T-helper 2 cell treated with Interferon-gamma antibody and Interleukin-4, amounts not matched to agents 100 ng/mL and 5 ng/mL, for 36 hours (primary cell): ENCODE data around the gene NSL1. TPM values are rescaled to one million over a fixed set of nuclear protein-coding genes. Genes with fewer than 3 reads are reported as not detected.
"Not testable (repeated sequence)": the region's sequence is repeated elsewhere in the genome, so short reads cannot be mapped to it uniquely, and the experiment has no call there.

Experiments
- intact Hi-C: fragments of 100-400 bp; cut with micrococcal nuclease; formaldehyde crosslinking; loops from one replicate; pipeline ENCODE4 v1.15.1; 2023
- total RNA-seq: library from RNA; stranded (reverse); gene quantifications from 2 replicates; pipeline ENCODE4 v1.2.3, GENCODE V29; 2022

The NSL1 gene
- total RNA-seq: 39.2 and 40.8 TPM in 2 replicates

GRCh38 chr1:212791676-212792395 is at the start of gene NSL1, which contains the start of gene TATDN3:
TSS of gene NSL1 (minus strand) at chr1:212791777. CDS start at chr1:212791763, 14 bp downstream.
TSS of gene TATDN3 (plus strand) at chr1:212791894. CDS start at chr1:212791922, 28 bp downstream.
- intact Hi-C loops: loop anchor here (1.0 to 5.0 kb wide), 8 partner anchors 66 to 505 kb away; partner anchors contain the start of genes ANGEL2, ATF3, FLVCR1 and PACC1

- intact Hi-C loops: no loop called here
Measured at GRCh38 chr1:212838145-212838544, 46.6 kb upstream of the NSL1 start.

- intact Hi-C loops: not testable (repeated sequence)
Measured at GRCh38 chr1:212833211-212834207, 41.9 kb upstream of the NSL1 start.

GRCh38 chr1:212828395-212828794 is 36.8 kb upstream of the NSL1 start:
- intact Hi-C loops: no loop called here

- intact Hi-C loops: no loop called here
Measured at GRCh38 chr1:212827831-212828278, 36.3 kb upstream of the NSL1 start.

GRCh38 chr1:212827171-212827776 is 35.7 kb upstream of the NSL1 start:
- intact Hi-C loops: no loop called here

- intact Hi-C loops: no loop called here
Measured at GRCh38 chr1:212825798-212826452, 34.3 kb upstream of the NSL1 start.

GRCh38 chr1:212824201-212824600 is 32.6 kb upstream of the NSL1 start:
- intact Hi-C loops: no loop called here

GRCh38 chr1:212822956-212823355 is 31.4 kb upstream of the NSL1 start:
- intact Hi-C loops: no loop called here

- intact Hi-C loops: no loop called here
Measured at GRCh38 chr1:212820969-212821368, 29.4 kb upstream of the NSL1 start.

- intact Hi-C loops: no loop called here
Measured at GRCh38 chr1:212819726-212820125, 28.1 kb upstream of the NSL1 start.

GRCh38 chr1:212816567-212817278 is 25.1 kb upstream of the NSL1 start:
- intact Hi-C loops: no loop called here

- intact Hi-C loops: loop anchor here (1.0 kb wide), 1 partner anchor 181 kb away; no protein-coding TSS in a partner anchor
Measured at GRCh38 chr1:212814537-212815334, 23.2 kb upstream of the NSL1 start.

GRCh38 chr1:212805767-212806166 is 14.2 kb upstream of the NSL1 start:
- intact Hi-C loops: no loop called here

GRCh38 chr1:212797681-212798080 is 6.1 kb upstream of the NSL1 start:
- intact Hi-C loops: no loop called here

- intact Hi-C loops: loop anchor here (5.0 kb wide), 2 partner anchors 203 to 227 kb away; no protein-coding TSS in a partner anchor
Measured at GRCh38 chr1:212794561-212795014, 3.0 kb upstream of the NSL1 start.

GRCh38 chr1:212792396-212792908 is 875 bp upstream of the NSL1 start:
- intact Hi-C loops: loop anchor here (5.0 kb wide), 2 partner anchors 205 to 225 kb away; no protein-coding TSS in a partner anchor

GRCh38 chr1:212791261-212791675 is 309 bp downstream of the NSL1 start:
- intact Hi-C loops: loop anchor here (1.0 to 5.0 kb wide), 8 partner anchors 67 to 504 kb away; partner anchors contain the start of genes ANGEL2, ATF3, FLVCR1 and PACC1

- intact Hi-C loops: no loop called here
Measured at GRCh38 chr1:212785871-212786270, 5.7 kb downstream of the NSL1 start.
